ENCODE results near the gene CA10.

DNA sequence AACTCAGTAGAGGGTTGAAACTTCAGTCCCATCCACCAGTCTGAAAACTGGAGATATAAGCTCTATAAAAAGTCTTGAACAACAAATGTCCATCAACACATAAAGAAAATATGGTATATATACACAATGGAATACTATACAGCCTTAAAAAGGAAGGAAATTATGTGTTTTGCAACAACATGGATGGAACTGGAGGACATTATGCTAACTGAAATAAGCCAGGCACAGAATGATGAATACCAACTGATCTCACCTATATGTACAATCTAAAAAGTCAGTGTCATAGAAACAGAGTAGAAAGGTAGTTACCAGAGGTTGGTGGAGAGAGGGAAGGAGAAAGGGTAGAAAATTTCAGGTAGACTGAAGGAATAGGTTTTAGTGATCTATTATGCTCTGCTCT is 438.1 kb downstream of the CA10 start:
- TF ChIP-seq TAF1 (IDR thresholded peaks at IDR 0.05; ENCODE audit: borderline replicate concordance, low read depth, low read length) (no peak), POLR2AphosphoS5 (IDR thresholded peaks at IDR 0.05; ENCODE audit: low read depth, low read length) (no peak)
